T-helper 9 cell (primary cell): Measurements from ENCODE around the gene ASB17.
"Not testable (repeated sequence)": the region's sequence is repeated elsewhere in the genome, so short reads cannot be mapped to it uniquely, and the experiment has no call there.

Experiments
- DNase-seq: peaks from one replicate; pipeline ENCODE4 v3.0.0-alpha.2; 2020
- total RNA-seq, 2 donors: gene quantifications; one replicate each; lab custom pipeline; 2026; lab: John Stamatoyannopoulos, UW

Gene ASB17
- 0 reads per million in 2 donors for total RNA-seq

DNA sequence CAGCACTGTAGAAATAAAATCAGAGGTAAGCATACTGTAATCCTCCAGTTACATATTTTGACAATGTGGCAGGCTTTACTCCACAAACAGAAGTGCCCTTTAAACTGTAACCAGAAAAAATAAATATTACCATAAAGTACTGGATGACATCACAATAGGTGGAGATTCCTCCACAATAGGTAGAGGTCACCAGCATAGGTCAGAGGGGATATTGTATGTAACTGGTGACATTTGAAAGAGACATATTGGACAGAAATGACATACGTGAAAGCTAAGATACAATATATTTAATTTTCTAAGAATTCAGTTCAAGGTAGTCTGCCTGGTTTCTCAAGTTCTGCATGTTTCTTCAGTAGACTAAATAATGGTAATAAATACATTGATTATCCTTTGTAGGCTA is at the start of gene ASB17:
Gene ASB17, minus strand, starts transcription at position 101 of the 400 bp plus-strand sequence. CDS start 113 bp downstream, outside the sequence.
- no peak for DNase-seq

- DNase-seq = no peak
These were observed 49.0 kb upstream of the ASB17 start for GRCh38 chr1:75980972-75981897.

DNA sequence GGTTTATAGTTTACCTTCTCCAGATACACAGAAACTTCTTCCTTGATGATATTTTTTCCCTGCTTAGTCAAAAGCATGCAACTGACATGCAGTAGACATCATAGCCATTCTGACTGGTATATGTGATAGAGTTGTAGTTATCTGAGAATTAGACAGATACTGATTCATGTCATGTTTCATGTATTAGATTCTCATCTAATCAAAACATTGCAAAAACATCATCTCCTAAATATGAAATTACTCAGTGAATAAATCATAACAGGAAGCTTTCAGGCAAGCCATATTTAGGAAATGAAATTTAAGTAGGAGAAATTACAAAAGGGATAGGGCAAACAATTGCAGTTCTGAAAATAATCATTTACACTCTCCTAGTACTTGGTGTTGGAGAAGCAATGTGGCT is 38.4 kb upstream of the ASB17 start:
- no peak for DNase-seq

DNA sequence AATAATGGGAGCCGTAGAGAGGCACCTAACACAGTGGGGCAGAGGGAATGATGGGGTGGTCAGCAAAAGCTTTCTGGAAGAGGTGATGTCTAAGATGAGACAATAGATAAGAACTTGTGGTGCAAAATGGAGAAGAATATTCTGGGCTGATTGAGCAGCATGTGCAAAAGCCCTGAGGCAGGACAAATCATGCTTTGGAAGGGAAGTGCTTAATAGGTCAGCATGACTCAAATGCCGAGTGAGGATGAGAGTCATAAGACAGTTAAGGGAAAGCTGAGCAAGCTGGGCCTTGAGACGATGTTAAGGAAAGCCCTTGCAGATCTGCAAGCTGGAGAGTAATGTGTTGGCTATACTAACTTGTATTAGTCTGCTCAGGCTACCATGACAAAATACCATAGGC is 37.3 kb upstream of the ASB17 start:
- no peak for DNase-seq

GRCh38 chr1:75967719-75968118 is 35.5 kb upstream of the ASB17 start:
- no peak for DNase-seq

- DNase-seq = no peak
These were observed 32.7 kb upstream of the ASB17 start for GRCh38 chr1:75964760-75965408.

- not testable (repeated sequence) for DNase-seq
These were observed 32.0 kb upstream of the ASB17 start for GRCh38 chr1:75964110-75964759.

DNA sequence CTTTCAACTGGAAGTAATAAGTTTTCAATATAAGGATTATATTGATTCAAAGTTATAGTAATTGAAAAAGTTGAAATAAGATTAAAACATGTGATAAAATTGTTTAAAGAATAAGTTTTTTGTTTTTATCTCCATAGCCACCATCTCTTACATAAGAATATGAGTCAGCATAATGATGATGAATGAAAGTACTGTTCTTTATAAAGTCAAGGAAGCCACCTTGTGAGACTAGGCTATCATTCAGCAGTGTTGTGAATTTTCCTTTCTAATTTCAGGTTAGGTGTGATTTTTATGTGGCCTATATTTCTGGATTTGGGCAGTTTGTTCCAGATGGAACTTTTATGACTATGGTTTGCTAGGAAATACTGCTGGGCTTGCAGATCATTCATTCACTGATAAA is 22.4 kb upstream of the ASB17 start:
- no peak for DNase-seq

GRCh38 chr1:75953461-75953860 is 21.3 kb upstream of the ASB17 start:
- no peak for DNase-seq

DNA sequence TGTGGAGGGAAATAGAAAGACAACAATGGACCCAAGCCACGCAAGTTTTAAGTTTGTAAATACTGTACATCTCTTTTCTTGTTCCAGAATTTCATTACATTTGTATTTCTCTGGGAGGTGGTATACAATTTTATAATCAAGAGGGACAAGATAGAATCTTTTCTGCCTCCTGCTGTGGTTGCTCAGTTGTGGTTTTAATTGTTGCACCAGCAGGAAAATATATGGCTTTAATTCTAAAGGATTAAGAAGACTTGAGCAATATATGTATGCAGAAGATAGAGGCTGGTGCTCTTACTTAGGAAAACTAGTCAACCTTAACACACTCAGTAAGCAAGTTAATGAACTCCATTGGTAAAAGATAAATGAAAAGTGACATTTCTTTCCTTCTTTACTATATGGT is 19.8 kb upstream of the ASB17 start:
- no peak for DNase-seq

- DNase-seq = no peak
These were observed 18.0 kb upstream of the ASB17 start for GRCh38 chr1:75950176-75950575.

GRCh38 chr1:75943037-75943436 is 10.8 kb upstream of the ASB17 start:
- not testable (repeated sequence) for DNase-seq

DNA sequence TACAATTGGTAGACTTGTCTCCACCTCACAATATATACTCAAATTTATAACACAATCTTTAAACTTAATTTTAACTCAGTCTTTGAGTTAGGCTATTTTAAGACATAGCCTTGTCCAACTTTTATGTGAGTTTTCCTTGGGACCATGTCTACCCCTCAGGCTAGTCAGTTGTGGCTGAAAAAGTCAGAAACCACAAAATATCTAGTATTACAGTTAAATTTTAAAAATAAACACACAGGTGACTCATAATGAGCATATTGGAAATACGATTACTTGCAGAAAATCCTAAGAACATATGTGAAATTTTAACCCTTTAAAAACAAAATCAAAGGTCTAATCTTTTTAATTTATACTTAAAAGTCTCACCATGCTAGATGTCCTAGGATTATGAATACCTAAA is 4.8 kb upstream of the ASB17 start:
- no peak for DNase-seq

GRCh38 chr1:75922698-75923097 is 9.5 kb downstream of the ASB17 start:
- DNase-seq = no peak

DNA sequence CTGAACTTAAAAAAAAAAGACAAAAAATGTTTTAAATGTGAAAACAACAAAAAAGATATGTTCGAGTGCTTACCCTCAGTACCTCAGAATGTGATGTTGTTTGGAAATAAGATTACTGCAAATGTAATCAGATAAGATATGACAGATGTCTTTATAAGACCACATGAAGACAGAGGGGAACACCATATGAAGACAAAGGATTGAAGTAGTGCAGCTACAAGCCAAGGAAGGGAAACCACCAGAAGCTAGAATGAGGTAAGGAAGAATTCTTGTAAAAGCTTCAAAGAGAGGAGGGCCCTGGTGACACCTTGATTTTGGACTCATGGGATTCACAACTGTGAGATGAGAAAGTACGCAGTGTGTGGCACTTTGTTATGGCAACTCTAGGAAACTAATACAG is 15.4 kb downstream of the ASB17 start:
- no peak for DNase-seq

GRCh38 chr1:75908717-75909152 is 23.5 kb downstream of the ASB17 start:
- no peak for DNase-seq

- no peak for DNase-seq
These were observed 30.8 kb downstream of the ASB17 start for GRCh38 chr1:75901371-75901770.

GRCh38 chr1:75884437-75884836 is 47.8 kb downstream of the ASB17 start:
- DNase-seq = no peak

DNA sequence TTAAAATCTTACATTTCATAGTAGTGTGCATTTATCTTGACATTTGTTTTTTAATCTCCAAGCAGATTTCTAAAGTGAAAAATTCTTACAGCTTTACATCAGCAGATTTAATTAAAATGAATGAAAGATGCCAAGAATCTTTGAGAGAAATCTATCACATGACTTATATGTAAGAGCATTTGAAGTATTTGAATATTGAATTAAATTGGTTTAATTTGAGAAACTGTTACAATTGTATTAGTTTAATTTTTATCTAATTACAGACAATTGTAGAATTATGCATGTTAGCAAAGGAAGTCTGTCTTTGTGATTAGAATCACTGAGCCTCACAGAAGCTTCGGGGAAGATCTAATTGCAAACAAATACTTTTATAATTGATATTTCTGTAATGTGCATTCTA is 52.2 kb downstream of the ASB17 start:
- DNase-seq = no peak

GRCh38 chr1:75870951-75871350 is 61.3 kb downstream of the ASB17 start:
- no peak for DNase-seq
